HepG2 (cell line): ENCODE data around the gene PEX11G. TPM values are rescaled to one million over a fixed set of nuclear protein-coding genes. Genes with fewer than 3 reads are reported as not detected.

Experiments used
- CENPBD1 ChIP-seq: sonication (generic); formaldehyde crosslinking; IDR thresholded peaks from 2 replicates; pipeline ENCODE4 v1.8.0; 2022; ENCODE audit warnings: missing genetic modification reagents, low read depth, mild to moderate bottlenecking, borderline replicate concordance
- E2F2 ChIP-seq: sonication (generic); formaldehyde crosslinking; IDR thresholded peaks from 2 replicates; pipeline ENCODE4 v1.4.0; 2020; ENCODE audit warnings: missing genetic modification reagents, borderline replicate concordance
- HNRNPH1 ChIP-seq: fragments of 200-400 bp; formaldehyde crosslinking; optimal IDR thresholded peaks from 2 replicates; pipeline ENCODE3; 2017; ENCODE audit warnings: mild to moderate bottlenecking, low read depth, low read length
- HOXD1 ChIP-seq: sonication (generic); formaldehyde crosslinking; IDR thresholded peaks from 2 replicates; pipeline ENCODE4 v1.5.0; 2020; ENCODE audit warnings: missing genetic modification reagents
- IRF2 ChIP-seq: IDR thresholded peaks from 2 replicates; pipeline ENCODE4 v1.6.1; 2018; ENCODE audit warnings: missing genetic modification reagents, missing compliant biosample characterization
- ISX ChIP-seq: sonication (generic); formaldehyde crosslinking; conservative IDR thresholded peaks from 2 replicates; pipeline ENCODE4 v1.5.0; 2020; ENCODE audit warnings: missing genetic modification reagents
- KLF13 ChIP-seq: sonication (generic); formaldehyde crosslinking; IDR thresholded peaks from 2 replicates; pipeline ENCODE4 v1.4.0; 2020; ENCODE audit warnings: mild to moderate bottlenecking, missing genetic modification reagents
- NCOA1 ChIP-seq: sonication (generic); formaldehyde crosslinking; IDR thresholded peaks from 2 replicates; pipeline ENCODE4 v1.9.0; 2021; ENCODE audit warnings: missing genetic modification reagents
- NR2F1 ChIP-seq, 2 experiments: fragments of 450-650 bp in 1 of 2; formaldehyde crosslinking in 1 of 2; IDR thresholded peaks; 2 replicates each; pipeline versions ENCODE4 v1.5.0 to v1.6.1; 2016 to 2020; ENCODE audit warnings: mild to moderate bottlenecking in 1 of 2, missing compliant biosample characterization in 1 of 2, missing genetic modification reagents in 1 of 2, moderate library complexity in 1 of 2
- POLR2AphosphoS5 ChIP-seq: IDR thresholded peaks from 2 replicates; pipeline ENCODE4 v1.6.1; 2012; ENCODE audit warnings: low read depth, low read length
- SSRP1 ChIP-seq: IDR thresholded peaks from 2 replicates; pipeline ENCODE4 v1.6.1; 2016; ENCODE audit warnings: control low read depth
- TBX3 ChIP-seq: fragments of 450-650 bp; IDR thresholded peaks from 2 replicates; pipeline ENCODE4 v1.6.1; 2017; ENCODE audit warnings: antibody characterized with exemption, mild to moderate bottlenecking, inconsistent platforms, borderline replicate concordance
- ZBTB2 ChIP-seq: sonication (generic); formaldehyde crosslinking; IDR thresholded peaks from 2 replicates; pipeline ENCODE4 v1.8.0; 2022; ENCODE audit warnings: low read depth, missing genetic modification reagents
- ZFP36 ChIP-seq: fragments of 150-350 bp; IDR thresholded peaks from 2 replicates; pipeline ENCODE4 v1.6.1; 2018; ENCODE audit warnings: borderline replicate concordance, low read length, low read depth; ENCODE audit not compliant: partially characterized antibody
- ZNF143 ChIP-seq: sonication (generic); formaldehyde crosslinking; IDR thresholded peaks from 2 replicates; pipeline ENCODE4 v1.4.0; 2020; ENCODE audit warnings: missing genetic modification reagents
- ZNF530 ChIP-seq: sonication (generic); formaldehyde crosslinking; IDR thresholded peaks from 2 replicates; pipeline ENCODE4 v1.5.0; 2020; ENCODE audit warnings: low read depth, mild to moderate bottlenecking, missing genetic modification reagents
- ZNF652 ChIP-seq: IDR thresholded peaks from 2 replicates; pipeline ENCODE4 v1.6.1; 2016; ENCODE audit warnings: low read depth, borderline replicate concordance
- ZNF781 ChIP-seq: sonication (generic); formaldehyde crosslinking; IDR thresholded peaks from 2 replicates; pipeline ENCODE4 v1.5.1; 2020; ENCODE audit warnings: borderline replicate concordance, mild to moderate bottlenecking, missing genetic modification reagents; ENCODE audit errors: not compliant biosample characterization
- ZNF850 ChIP-seq: sonication (generic); formaldehyde crosslinking; conservative IDR thresholded peaks from 2 replicates; pipeline ENCODE4 v1.9.0; 2021; ENCODE audit warnings: mild to moderate bottlenecking, missing genetic modification reagents
- ZNF878 ChIP-seq: sonication (generic); formaldehyde crosslinking; IDR thresholded peaks from 2 replicates; pipeline ENCODE4 v1.8.1; 2023; ENCODE audit warnings: mild to moderate bottlenecking, missing genetic modification reagents, moderate library complexity
- polyA plus RNA-seq, 8 experiments: library from polyadenylated mRNA; depleted of rRNA in 3 of 8; stranded (reverse) in 7 of 8; unstranded in 1 of 8; fragments of >200 nt; fragmentation: Illumina TruSeq in 4 of 8; extraction: Trizol in 4 of 8; gene quantifications; 2 replicates each; pipeline versions ENCODE4 v1.2.1 to v1.2.3, GENCODE V29; 2011 to 2016; ENCODE audit warnings: low read depth in 4 of 8, missing spikeins in 1 of 8, mixed read lengths in 1 of 8; ENCODE audit not compliant: insufficient read depth in 1 of 8
- total RNA-seq, 5 experiments: library from RNA; depleted of rRNA; stranded (reverse); fragments of >200 nt; fragmentation: Illumina TruSeq; extraction: Trizol; gene quantifications; 2 replicates each; pipeline ENCODE4 v1.2.3, GENCODE V29; 2016; ENCODE audit warnings: low read depth in 1 of 5
- TF ChIP-seq, protein P1 (sequence below): sonication (generic); formaldehyde crosslinking; IDR thresholded peaks from 2 replicates; pipeline ENCODE4 v1.4.0; 2020; ENCODE audit warnings: missing genetic modification reagents
- TF ChIP-seq, protein P2 (sequence below): sonication (generic); formaldehyde crosslinking; IDR thresholded peaks from 2 replicates; pipeline ENCODE4 v1.4.0; 2020; ENCODE audit warnings: missing genetic modification reagents

The PEX11G gene
- total and polyA plus RNA-seq, 2 of the 13 experiments (the other 11 are each of a cell fraction or from before 2014, with no cell fraction given) = not detected

DNA sequence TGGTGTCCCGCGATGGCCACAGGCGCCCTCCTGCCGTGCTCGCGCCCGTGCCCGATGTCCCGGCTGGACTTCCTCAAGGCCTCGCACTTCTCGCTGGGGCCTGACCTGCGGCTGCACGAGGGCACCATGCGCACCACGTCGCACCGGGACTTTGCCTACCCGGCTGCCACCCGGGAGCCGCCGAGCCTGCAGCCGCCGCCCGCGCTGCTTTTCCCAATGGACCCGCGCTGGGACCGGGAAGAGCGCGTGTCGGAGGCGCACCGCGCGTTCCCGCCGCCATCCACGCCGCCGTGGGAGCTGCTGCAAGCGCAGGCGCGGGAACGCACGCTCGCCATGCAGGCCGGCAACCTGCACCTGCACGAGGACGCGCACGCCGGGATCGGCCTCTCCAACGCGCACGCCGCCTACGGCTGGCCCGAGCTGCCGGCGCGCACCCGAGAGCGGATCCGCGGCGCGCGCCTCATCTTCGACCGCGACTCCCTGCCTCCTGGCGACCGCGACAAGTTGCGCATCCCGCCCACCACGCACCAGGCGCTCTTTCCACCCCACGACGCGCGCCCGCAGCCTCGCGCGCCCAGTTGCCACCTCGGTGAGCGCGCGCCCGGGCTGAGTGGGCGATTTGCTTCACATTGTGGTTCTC, 12.1 kb upstream of the PEX11G start (continued):
- no peak for TF ChIP-seq E2F2 (CRISPR knock-in tag)
- TF ChIP-seq ZNF781 = no peak
- no peak for TF ChIP-seq CENPBD1 (CRISPR knock-in tag)
- TF ChIP-seq, protein P1, sequence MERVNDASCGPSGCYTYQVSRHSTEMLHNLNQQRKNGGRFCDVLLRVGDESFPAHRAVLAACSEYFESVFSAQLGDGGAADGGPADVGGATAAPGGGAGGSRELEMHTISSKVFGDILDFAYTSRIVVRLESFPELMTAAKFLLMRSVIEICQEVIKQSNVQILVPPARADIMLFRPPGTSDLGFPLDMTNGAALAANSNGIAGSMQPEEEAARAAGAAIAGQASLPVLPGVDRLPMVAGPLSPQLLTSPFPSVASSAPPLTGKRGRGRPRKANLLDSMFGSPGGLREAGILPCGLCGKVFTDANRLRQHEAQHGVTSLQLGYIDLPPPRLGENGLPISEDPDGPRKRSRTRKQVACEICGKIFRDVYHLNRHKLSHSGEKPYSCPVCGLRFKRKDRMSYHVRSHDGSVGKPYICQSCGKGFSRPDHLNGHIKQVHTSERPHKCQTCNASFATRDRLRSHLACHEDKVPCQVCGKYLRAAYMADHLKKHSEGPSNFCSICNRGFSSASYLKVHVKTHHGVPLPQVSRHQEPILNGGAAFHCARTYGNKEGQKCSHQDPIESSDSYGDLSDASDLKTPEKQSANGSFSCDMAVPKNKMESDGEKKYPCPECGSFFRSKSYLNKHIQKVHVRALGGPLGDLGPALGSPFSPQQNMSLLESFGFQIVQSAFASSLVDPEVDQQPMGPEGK (CRISPR knock-in tag) = no peak
- TF ChIP-seq NR2F1 (CRISPR knock-in tag; IDR thresholded peaks at IDR 0.05) = no peak
- TF ChIP-seq ZNF652 (CRISPR knock-in tag) = no peak
- TF ChIP-seq, protein P2, sequence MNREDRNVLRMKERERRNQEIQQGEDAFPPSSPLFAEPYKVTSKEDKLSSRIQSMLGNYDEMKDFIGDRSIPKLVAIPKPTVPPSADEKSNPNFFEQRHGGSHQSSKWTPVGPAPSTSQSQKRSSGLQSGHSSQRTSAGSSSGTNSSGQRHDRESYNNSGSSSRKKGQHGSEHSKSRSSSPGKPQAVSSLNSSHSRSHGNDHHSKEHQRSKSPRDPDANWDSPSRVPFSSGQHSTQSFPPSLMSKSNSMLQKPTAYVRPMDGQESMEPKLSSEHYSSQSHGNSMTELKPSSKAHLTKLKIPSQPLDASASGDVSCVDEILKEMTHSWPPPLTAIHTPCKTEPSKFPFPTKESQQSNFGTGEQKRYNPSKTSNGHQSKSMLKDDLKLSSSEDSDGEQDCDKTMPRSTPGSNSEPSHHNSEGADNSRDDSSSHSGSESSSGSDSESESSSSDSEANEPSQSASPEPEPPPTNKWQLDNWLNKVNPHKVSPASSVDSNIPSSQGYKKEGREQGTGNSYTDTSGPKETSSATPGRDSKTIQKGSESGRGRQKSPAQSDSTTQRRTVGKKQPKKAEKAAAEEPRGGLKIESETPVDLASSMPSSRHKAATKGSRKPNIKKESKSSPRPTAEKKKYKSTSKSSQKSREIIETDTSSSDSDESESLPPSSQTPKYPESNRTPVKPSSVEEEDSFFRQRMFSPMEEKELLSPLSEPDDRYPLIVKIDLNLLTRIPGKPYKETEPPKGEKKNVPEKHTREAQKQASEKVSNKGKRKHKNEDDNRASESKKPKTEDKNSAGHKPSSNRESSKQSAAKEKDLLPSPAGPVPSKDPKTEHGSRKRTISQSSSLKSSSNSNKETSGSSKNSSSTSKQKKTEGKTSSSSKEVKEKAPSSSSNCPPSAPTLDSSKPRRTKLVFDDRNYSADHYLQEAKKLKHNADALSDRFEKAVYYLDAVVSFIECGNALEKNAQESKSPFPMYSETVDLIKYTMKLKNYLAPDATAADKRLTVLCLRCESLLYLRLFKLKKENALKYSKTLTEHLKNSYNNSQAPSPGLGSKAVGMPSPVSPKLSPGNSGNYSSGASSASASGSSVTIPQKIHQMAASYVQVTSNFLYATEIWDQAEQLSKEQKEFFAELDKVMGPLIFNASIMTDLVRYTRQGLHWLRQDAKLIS (CRISPR knock-in tag) = no peak
- TF ChIP-seq ISX (CRISPR knock-in tag) = no peak
- TF ChIP-seq ZBTB2 (CRISPR knock-in tag) = peak; percentile 72; the same call in 1 of the 2 replicates
- TF ChIP-seq NCOA1 (CRISPR knock-in tag) = no peak
- no peak for TF ChIP-seq ZNF143
- TF ChIP-seq ZNF878 (CRISPR knock-in tag) = no peak
- no peak for TF ChIP-seq IRF2 (CRISPR knock-in tag)
- TF ChIP-seq ZNF850 (CRISPR knock-in tag) = no peak
- 0 out of 2 replicates have a peak, but pooled peaks have one; percentile 39 for TF ChIP-seq KLF13 (CRISPR knock-in tag)
- TF ChIP-seq TBX3 = no peak
- no peak for TF ChIP-seq HOXD1 (CRISPR knock-in tag)
- no peak for TF ChIP-seq ZNF530
- TF ChIP-seq SSRP1 = no peak
- no peak for TF ChIP-seq POLR2AphosphoS5
- TF ChIP-seq HNRNPH1 = no peak
- TF ChIP-seq ZFP36 = no peak
